K562 (cell line): ENCODE measurements around the gene SLC39A7. TPM values are rescaled to one million over a fixed set of nuclear protein-coding genes. Genes with fewer than 3 reads are reported as not detected.
A peak's percentile ranks its signal among the peaks of the same experiment; 100 is the strongest.

Source experiments
- AFF4 ChIP-seq: sonication (generic); formaldehyde crosslinking; IDR thresholded peaks from 2 replicates; pipeline ENCODE4 v1.8.0; 2023; ENCODE audit warnings: mild to moderate bottlenecking, missing genetic modification reagents
- FIP1L1 ChIP-seq: fragments of 200-400 bp; formaldehyde crosslinking; IDR thresholded peaks from 2 replicates; pipeline ENCODE4 v1.6.1; 2018; ENCODE audit warnings: mild to moderate bottlenecking, low read depth, low read length; ENCODE audit not compliant: poor library complexity, severe bottlenecking
- HDAC1 ChIP-seq, 2 experiments: fragments of 450-650 bp; IDR thresholded peaks; 2 replicates each; pipeline ENCODE4 v1.6.1; 2016 to 2017; ENCODE audit warnings: inconsistent platforms in 1 of 2, mild to moderate bottlenecking in 1 of 2, moderate library complexity in 1 of 2
- HDGF ChIP-seq: fragments of 450-650 bp; IDR thresholded peaks from 2 replicates; pipeline ENCODE4 v1.6.1; 2016
- HOMEZ ChIP-seq: fragments of 250-450 bp; sonication (Bioruptor Pico); IDR thresholded peaks from 2 replicates; pipeline ENCODE4 v1.4.0; 2020; ENCODE audit warnings: mild to moderate bottlenecking, moderate library complexity
- MCM5 ChIP-seq: fragments of 450-650 bp; IDR thresholded peaks from 2 replicates; pipeline ENCODE4 v1.6.1; 2016; ENCODE audit warnings: low read depth
- MCM7 ChIP-seq, 2 experiments: fragments of 450-650 bp; IDR thresholded peaks; 2 replicates each; pipeline ENCODE4 v1.6.1; 2016 to 2018
- MLLT1 ChIP-seq, 2 experiments: fragments of 450-650 bp; IDR thresholded peaks; 2 replicates each; pipeline ENCODE4 v1.6.1; 2016
- NCOA1 ChIP-seq: fragments of 450-650 bp; IDR thresholded peaks from 2 replicates; pipeline ENCODE4 v1.6.1; 2016; ENCODE audit warnings: low read depth
- NCOR1 ChIP-seq: fragments of 450-650 bp; IDR thresholded peaks from 2 replicates; pipeline ENCODE4 v1.6.1; 2016; ENCODE audit warnings: mild to moderate bottlenecking, moderate library complexity
- NFE2 ChIP-seq: IDR thresholded peaks from 2 replicates; pipeline ENCODE4 v1.6.1; 2014; ENCODE audit warnings: antibody characterized with exemption, low read depth
- NR2C1 ChIP-seq, 2 experiments: fragments of 450-650 bp; IDR thresholded peaks; 2 replicates each; pipeline ENCODE4 v1.6.1; 2017; ENCODE audit warnings: mild to moderate bottlenecking in 2 of 2, antibody characterized with exemption in 1 of 2, inconsistent platforms in 1 of 2, missing compliant biosample characterization in 1 of 2, missing genetic modification characterization in 1 of 2
- PBX2 ChIP-seq, 2 experiments: IDR thresholded peaks in 1 of 2; conservative IDR thresholded peaks in 1 of 2; 2 replicates each; pipeline ENCODE4 v1.6.1; 2016; ENCODE audit warnings: low read depth in 2 of 2, mild to moderate bottlenecking in 1 of 2, missing compliant biosample characterization in 1 of 2, missing genetic modification characterization in 1 of 2, moderate library complexity in 1 of 2
- PHB ChIP-seq: fragments of 250-450 bp; sonication (Bioruptor Pico); IDR thresholded peaks from 2 replicates; pipeline ENCODE4 v1.5.0; 2021
- POLR3G ChIP-seq: IDR thresholded peaks from 2 replicates; pipeline ENCODE4 v1.6.1; 2011; ENCODE audit not compliant: insufficient read length, insufficient replicate concordance; ENCODE audit errors: extremely low read depth
- RBBP5 ChIP-seq: fragments of 200-600 bp; sonication (generic); IDR thresholded peaks from 2 replicates; pipeline ENCODE4 v1.6.1; 2012; ENCODE audit warnings: borderline replicate concordance, mild to moderate bottlenecking, low read length, control low read depth, inconsistent platforms; ENCODE audit not compliant: insufficient read depth, poor library complexity, severe bottlenecking
- ZNF589 ChIP-seq: fragments of 200-800 bp; sonication (Bioruptor generic); IDR thresholded peaks from 2 replicates; pipeline ENCODE4 v1.6.1; 2016; ENCODE audit warnings: low read depth, missing genetic modification characterization, missing compliant biosample characterization
- polyA plus RNA-seq, 8 experiments: library from polyadenylated mRNA; depleted of rRNA in 4 of 8; stranded (reverse) in 5 of 8; unstranded in 3 of 8; fragments of >200 nt; fragmentation: Nextera tagmentation in 2 of 8; fragmentation: Illumina TruSeq in 1 of 8; extraction: Ambion mirVana in 2 of 8; extraction: Trizol in 1 of 8; gene quantifications; 2 replicates each; pipeline versions ENCODE4 v1.2.1 to v1.2.3, GENCODE V29; 2011 to 2014; ENCODE audit warnings: inconsistent platforms in 1 of 8, missing spikeins in 1 of 8
- total RNA-seq, 7 experiments: library from RNA; depleted of rRNA in 6 of 7; stranded (reverse); fragments of >200 nt in 6 of 7; fragmentation: Illumina TruSeq in 2 of 7; extraction: Trizol in 2 of 7; gene quantifications; 2 replicates each; pipeline versions ENCODE4 v1.2.1 to v1.2.3, GENCODE V29; 2011 to 2021; ENCODE audit warnings: low replicate concordance in 1 of 7

The SLC39A7 gene
- total and polyA plus RNA-seq, 9 of the 15 experiments (the other 6 are each of a cell fraction or from before 2014, with no cell fraction given) = 21.7 to 169 (median 121) TPM

GRCh38 chr6:33248932-33249731 is 48.5 kb downstream of the SLC39A7 start (continued):
- TF ChIP-seq AFF4 (CRISPR knock-in tag) (peak; percentile 44; the same call in 1 of the 2 replicates), ZNF589 (CRISPR knock-in tag) (peak; percentile 74; the same call in 1 of the 2 replicates), RBBP5 (peak; percentile 78), NCOR1 (peak; percentile 53), PHB (CRISPR knock-in tag) (0 out of 2 replicates have a peak, but pooled peaks have one; percentile 50), FIP1L1 (peak; percentile 27), MCM7 (IDR thresholded peaks at IDR 0.05) (no peak), POLR3G (no peak), HDGF (peak; percentile 53; the same call in 1 of the 2 replicates), NCOA1 (peak; percentile 85), HOMEZ (0 out of 2 replicates have a peak, but pooled peaks have one; percentile 5), MCM5 (no peak), NR2C1 (IDR thresholded peaks at IDR 0.05) (peak; percentile 58), NR2C1 (tag; IDR thresholded peaks at IDR 0.05) (peak; percentile 77), MLLT1 (IDR thresholded peaks at IDR 0.05) (peak in 1 of 2 experiments; percentile 66; a peak in 1 of 4 replicates), PBX2 (CRISPR knock-in tag; IDR thresholded peaks at IDR 0.05; ENCODE audit: low read depth) (0 out of 2 replicates have a peak, but pooled peaks have one; percentile 5), PBX2 (tag; conservative IDR thresholded peaks at IDR 0.05; ENCODE audit: low read depth) (peak; percentile 93), NFE2 (peak; percentile 97), HDAC1 (IDR thresholded peaks at IDR 0.05) (peak in 1 of 2 experiments; percentile 40; a peak in 2 of 4 replicates)
